DMS53 treated with DMSO at 0.1 percent for 48 hours (cell line): Measurements from ENCODE around the gene RFK.
"Not testable (repeated sequence)": the region's sequence is repeated elsewhere in the genome, so short reads cannot be mapped to it uniquely, and the experiment has no call there.

Source experiments
- DNase-seq: peaks from one replicate; lab custom pipeline; 2025; ENCODE audit not compliant: unreplicated experiment; lab: John Stamatoyannopoulos, UW

RFK gene

DNA sequence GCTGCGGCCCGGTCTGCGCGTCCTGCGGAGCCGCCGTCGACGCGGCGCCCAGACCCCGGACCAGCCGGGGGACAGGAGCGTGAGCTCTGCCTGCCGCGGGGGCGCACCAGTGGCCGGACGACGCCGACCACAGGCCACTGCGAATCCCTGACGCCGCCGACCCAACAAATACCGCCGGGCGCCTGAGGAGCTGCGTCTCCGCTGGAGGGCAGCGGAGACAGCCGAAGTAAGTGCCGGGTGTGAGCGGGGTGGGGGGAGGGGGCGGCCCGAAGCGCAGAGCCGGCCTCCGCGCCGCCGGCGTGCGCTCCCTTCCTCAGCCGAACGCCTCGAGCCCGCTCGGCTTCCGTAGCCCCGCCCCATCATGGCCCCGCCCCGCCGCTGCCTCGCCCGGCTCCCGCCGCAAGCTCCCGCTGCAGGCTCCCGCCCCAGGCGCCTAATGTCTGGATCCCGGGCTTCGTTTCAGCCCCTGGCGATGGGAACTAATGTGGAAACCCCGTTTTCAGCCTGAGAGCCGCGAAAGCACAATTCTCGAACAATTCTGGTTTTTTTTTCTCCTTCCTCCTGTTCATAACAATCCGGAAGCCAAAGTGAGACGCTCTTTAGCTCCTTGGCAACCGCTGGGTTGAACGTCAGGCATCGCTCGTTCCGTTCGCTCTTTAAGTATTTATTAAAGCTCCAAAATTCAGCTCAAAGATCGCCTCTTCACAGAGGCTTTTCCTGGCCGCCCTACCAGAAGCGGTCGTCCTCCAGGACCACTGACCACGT lies at the start of gene RFK:
RFK (minus strand) TSS at position 232 of the 765 bp plus-strand sequence. CDS start 255 bp downstream, outside the sequence.
- DNase-seq, result peak; percentile 66

GRCh38 chr9:76443887-76444286 lies 49.7 kb upstream of the RFK start:
- DNase-seq, result no peak

GRCh38 chr9:76441551-76442322 lies 47.5 kb upstream of the RFK start:
- DNase-seq, result no peak

- DNase-seq, result no peak
Measured at GRCh38 chr9:76438841-76439588, 44.8 kb upstream of the RFK start.

- not testable (repeated sequence) for DNase-seq
Measured at GRCh38 chr9:76437017-76437699, 42.9 kb upstream of the RFK start.

DNA sequence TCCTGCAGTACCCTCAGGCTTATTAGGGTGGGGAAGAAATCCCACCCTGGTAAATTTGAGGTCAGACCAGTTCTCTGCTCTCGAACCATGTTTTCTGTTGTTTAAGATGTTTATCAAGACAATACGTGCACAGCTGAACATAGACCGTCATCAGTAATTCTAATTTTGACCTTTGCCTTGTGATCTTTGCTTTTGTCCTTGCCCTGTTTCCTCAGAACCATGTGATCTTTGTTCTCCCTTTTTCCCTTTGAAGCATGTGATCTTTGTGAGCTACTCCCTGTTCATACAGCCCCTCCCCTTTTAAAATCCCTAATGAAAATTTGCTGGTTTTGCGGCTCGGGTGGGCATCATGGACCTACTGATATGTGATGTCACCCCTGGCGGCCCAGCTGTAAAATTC lies 40.7 kb upstream of the RFK start:
- not testable (repeated sequence) for DNase-seq

- no peak for DNase-seq
Measured at GRCh38 chr9:76433836-76434235, 39.6 kb upstream of the RFK start.

GRCh38 chr9:76433406-76433805 lies 39.2 kb upstream of the RFK start:
- no peak for DNase-seq

DNA sequence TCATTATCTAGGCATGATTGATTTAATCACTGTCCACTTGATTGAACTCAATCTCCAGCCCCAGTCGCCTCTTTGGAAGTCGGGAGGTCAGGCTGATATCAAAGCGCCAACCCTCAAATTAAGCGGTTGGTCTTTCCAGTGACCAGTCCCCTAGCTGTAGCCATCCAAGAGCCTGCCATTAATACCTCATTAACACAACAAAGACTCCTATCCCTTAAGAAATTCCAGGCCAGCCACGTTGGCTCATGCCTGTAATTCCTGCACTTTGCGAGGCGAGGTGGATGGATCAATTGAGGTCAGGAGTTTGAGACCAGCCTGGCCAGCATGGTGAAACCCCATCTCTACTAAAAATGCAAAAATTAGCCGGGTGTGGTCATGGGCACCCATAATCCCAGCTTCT lies 37.4 kb upstream of the RFK start:
- no peak for DNase-seq

DNA sequence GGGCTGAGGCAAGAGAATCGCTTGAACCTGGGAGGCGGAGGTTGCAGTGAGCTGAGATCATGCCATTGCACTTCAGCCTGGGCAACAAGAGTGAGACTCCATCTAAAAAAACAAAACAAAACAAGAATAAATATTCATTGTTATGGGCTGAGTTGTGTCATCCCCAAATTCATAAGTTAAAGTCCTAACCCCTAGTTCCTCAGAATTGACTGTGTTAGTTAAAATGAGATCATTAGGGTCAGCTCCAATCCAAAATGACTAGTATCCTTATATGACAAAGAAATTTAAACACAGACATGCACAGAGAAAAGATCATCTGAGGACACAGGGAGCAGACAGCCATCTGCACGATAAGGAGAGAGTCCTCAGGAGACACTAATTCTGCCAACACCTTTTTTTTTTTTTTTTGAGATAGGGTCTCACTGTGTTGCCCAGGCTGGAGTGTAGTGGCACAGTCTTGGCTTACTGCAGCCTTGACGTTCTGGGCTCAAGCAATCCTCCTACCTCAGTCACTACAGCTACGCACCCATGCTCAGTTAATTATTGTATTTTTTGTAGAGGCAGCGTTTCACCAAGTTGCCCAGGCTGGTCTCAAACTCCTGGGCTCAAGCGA lies 32.7 kb upstream of the RFK start:
- DNase-seq, result no peak

- no peak for DNase-seq
Measured at GRCh38 chr9:76425677-76426453, 31.6 kb upstream of the RFK start.

GRCh38 chr9:76424491-76424890 lies 30.3 kb upstream of the RFK start:
- DNase-seq, result no peak

DNA sequence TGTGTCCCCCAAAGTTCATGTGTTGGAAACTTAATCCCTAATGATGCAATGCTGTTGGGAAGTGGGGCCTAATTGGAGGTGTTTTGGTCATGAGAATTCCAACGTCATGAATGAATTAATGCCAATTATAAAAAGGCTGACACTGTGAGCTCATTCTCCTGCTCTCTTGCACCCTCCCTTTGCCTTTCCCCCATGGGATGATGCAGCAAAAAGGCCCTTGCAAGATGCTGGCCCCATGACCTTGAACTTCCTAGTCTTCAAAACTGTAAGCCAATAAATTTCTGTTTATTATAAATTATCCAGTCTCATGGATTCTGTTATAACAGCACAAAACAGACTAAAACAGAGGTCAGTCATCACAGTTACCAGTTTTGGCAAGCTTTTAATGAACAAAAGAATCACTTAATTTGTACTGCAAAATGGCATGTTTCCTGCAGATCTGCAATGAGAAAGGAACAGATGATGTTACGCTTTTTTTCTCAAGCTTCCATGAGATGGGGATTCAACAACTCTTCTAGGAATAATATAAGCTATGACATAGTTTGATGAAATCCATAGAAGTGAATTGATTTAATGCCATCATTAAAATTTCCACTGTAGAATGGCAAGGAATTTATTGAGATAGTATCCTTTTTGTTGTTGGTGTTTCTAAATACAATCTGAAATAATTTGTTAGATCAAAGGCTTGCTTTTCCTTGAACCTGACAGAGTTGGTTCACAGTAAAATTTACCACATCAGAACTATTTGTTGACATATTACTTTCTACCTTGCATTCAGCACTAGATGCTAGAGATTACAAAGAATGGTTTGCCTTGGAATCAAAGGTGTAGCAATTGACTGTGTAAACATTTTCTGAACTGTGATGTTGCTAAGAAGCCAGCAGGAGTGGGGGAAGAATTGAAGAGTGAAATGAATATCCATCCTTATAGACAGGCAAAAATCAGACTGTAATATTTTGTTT lies 29.3 kb upstream of the RFK start:
- no peak for DNase-seq

GRCh38 chr9:76419782-76420380 lies 25.7 kb upstream of the RFK start:
- DNase-seq, result no peak

DNA sequence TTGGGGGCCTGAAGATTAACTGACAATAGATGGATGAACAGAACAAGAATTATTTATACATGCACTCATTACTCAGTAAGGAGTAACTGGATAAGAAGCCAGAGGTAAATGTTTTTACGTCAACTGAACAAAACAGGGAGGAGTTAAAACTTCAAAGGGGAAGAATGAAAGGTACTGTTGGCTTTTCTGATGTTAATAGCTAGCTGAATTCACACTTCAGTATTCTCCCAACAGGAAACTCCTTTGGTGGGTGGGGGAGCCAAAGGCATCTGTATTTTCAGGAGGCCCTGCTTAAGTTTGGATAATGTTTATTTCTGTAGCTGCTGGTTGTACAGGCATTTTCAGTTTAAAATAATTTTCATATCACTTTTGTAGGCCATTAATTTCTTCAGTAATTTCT lies 23.2 kb upstream of the RFK start:
- no peak for DNase-seq

DNA sequence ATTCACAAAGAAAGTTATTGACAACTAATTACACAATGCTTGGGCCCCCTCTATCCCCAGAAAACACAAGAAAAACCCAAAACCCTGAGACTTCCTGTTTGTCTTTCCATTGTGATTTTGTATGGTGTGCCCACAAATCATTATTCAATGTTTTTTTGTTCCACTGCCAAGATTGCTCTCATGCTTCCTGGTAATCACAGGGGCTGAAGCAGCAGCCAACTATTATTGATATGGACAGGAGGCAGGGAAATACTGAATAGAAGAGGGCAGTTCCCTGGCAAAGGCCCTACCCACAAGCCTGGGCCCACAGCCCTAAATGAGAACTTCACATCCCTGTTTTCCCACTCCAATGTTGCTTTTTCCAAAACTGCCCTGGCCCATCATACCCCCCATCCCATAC lies 21.5 kb upstream of the RFK start:
- no peak for DNase-seq

DNA sequence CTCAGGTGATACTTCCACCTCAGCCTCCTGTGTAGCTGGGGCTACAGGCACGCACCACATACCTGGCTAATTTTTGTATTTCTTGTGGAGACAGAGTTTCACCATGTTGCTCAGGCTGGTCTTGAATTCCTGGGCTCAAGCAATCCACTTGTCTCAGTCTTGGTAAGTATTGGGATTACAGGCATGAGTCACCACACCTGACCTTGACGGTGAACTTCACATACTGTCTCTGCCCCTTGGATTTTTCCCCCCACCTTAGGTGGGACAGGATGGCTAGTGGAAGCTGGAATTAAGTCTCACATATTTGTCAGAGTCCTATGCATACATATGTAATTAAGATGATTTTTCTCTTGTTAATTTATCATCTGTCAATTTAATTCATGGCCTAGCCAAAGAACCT lies 20.9 kb upstream of the RFK start:
- no peak for DNase-seq

DNA sequence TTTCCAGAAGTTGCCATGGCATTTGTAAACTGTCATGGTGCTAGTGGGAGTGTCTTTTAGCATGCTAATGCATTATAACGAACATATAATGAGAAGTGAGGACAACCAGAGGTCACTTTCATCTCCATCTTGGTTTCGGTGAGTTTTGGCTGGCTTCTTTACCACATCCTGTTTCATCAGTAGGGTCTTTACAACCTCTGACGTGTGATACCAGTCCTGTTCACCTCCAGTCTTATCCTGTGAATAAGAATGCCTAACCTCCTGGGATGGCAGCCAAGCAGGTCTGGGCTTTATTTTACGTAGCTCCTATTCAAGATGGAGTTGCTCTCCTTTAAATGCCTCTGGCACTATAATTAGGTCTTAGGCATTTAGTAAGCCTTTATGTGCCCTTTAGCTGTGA lies 20.4 kb upstream of the RFK start:
- no peak for DNase-seq
